Measurements from ENCODE around the gene LRP1B.
"Not testable (repeated sequence)": the region's sequence is repeated elsewhere in the genome, so short reads cannot be mapped to it uniquely, and the experiment has no call there.

LRP1B gene

GRCh38 chr2:140975237-140975636 is 1155.6 kb downstream of the LRP1B start:
- no peak for DNase-seq

- DNase-seq, result no peak
Measured at GRCh38 chr2:140972724-140973123, 1158.1 kb downstream of the LRP1B start.

GRCh38 chr2:140964324-140964723 is 1166.5 kb downstream of the LRP1B start:
- not testable (repeated sequence) for DNase-seq

GRCh38 chr2:140949932-140950331 is 1180.9 kb downstream of the LRP1B start:
- DNase-seq, result no peak

GRCh38 chr2:140947236-140947635 is 1183.6 kb downstream of the LRP1B start:
- no peak for DNase-seq

- DNase-seq, result no peak
Measured at GRCh38 chr2:140943867-140944266, 1186.9 kb downstream of the LRP1B start.

- DNase-seq, result no peak
Measured at GRCh38 chr2:140942284-140942683, 1188.5 kb downstream of the LRP1B start.

GRCh38 chr2:140929849-140930248 is 1201.0 kb downstream of the LRP1B start:
- no peak for DNase-seq

- no peak for DNase-seq
Measured at GRCh38 chr2:140918426-140918825, 1212.4 kb downstream of the LRP1B start.

- no peak for DNase-seq
Measured at GRCh38 chr2:140916410-140916809, 1214.4 kb downstream of the LRP1B start.

GRCh38 chr2:140910683-140911082 is 1220.1 kb downstream of the LRP1B start:
- no peak for DNase-seq

- DNase-seq, result no peak
Measured at GRCh38 chr2:140905083-140905781, 1225.6 kb downstream of the LRP1B start.

GRCh38 chr2:140895378-140895777 is 1235.4 kb downstream of the LRP1B start:
- DNase-seq, result no peak

GRCh38 chr2:140893685-140894084 is 1237.1 kb downstream of the LRP1B start:
- no peak for DNase-seq

- no peak for DNase-seq
Measured at GRCh38 chr2:140892911-140893637, 1237.7 kb downstream of the LRP1B start.

- no peak for DNase-seq
Measured at GRCh38 chr2:140892436-140892835, 1238.4 kb downstream of the LRP1B start.

GRCh38 chr2:140891614-140892212 is 1239.1 kb downstream of the LRP1B start:
- DNase-seq, result no peak

- DNase-seq, result no peak
Measured at GRCh38 chr2:140882671-140883620, 1247.9 kb downstream of the LRP1B start.

- DNase-seq, result no peak
Measured at GRCh38 chr2:140880573-140880972, 1250.2 kb downstream of the LRP1B start.

GRCh38 chr2:140876015-140876414 is 1254.8 kb downstream of the LRP1B start:
- no peak for DNase-seq

GRCh38 chr2:140873915-140874531 is 1256.8 kb downstream of the LRP1B start:
- no peak for DNase-seq

- no peak for DNase-seq
Measured at GRCh38 chr2:140869925-140870324, 1260.9 kb downstream of the LRP1B start.

Data from CD4-positive, alpha-beta T cell treated with Interleukin-1 beta for 1 hour (primary cell).